Measurements from ENCODE around the gene VASP. TPM values are rescaled to one million over a fixed set of nuclear protein-coding genes. Genes with fewer than 3 reads are reported as not detected.

Gene VASP
- total RNA-seq, 4 donors from 2014 or later: 172 to 321 (median 210) TPM

DNA sequence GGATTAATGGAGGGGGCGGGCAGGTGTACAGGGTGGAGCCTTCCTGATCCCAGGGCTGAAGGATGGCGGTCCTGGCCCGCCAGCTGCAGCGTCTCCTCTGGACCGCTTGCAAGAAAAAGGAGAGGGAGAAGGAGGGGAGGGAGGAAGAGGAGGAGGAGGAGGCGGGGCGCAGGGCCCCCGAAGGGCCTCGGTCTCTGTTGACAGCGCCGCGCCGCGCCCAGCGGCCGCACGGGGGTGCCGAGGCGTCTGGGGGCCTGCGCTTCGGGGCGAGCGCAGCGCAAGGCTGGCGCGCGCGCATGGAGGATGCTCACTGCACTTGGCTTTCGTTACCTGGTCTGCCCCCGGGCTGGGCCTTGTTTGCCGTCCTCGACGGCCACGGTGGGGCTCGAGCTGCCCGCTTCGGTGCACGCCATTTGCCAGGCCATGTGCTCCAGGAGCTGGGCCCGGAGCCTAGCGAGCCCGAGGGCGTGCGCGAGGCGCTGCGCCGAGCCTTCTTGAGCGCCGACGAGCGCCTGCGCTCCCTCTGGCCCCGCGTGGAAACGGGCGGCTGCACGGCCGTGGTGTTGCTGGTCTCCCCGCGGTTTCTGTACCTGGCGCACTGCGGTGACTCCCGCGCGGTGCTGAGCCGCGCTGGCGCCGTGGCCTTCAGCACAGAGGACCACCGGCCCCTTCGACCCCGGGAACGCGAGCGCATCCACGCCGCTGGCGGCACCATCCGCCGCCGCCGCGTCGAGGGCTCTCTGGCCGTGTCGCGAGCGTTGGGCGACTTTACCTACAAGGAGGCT lies 8.7 kb upstream of the VASP start, which contains the start of gene PPM1N:
PPM1N (plus strand) TSS at position 33 of the 785 bp plus-strand sequence; CDS start at position 63, 30 bp downstream.
- intact Hi-C loops (cut with DNase I): no loop called here
- no peaks in the 10 kb centered on the region for H3K36me3 ChIP-seq
- TF ChIP-seq, protein P1, sequence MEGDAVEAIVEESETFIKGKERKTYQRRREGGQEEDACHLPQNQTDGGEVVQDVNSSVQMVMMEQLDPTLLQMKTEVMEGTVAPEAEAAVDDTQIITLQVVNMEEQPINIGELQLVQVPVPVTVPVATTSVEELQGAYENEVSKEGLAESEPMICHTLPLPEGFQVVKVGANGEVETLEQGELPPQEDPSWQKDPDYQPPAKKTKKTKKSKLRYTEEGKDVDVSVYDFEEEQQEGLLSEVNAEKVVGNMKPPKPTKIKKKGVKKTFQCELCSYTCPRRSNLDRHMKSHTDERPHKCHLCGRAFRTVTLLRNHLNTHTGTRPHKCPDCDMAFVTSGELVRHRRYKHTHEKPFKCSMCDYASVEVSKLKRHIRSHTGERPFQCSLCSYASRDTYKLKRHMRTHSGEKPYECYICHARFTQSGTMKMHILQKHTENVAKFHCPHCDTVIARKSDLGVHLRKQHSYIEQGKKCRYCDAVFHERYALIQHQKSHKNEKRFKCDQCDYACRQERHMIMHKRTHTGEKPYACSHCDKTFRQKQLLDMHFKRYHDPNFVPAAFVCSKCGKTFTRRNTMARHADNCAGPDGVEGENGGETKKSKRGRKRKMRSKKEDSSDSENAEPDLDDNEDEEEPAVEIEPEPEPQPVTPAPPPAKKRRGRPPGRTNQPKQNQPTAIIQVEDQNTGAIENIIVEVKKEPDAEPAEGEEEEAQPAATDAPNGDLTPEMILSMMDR (IDR thresholded peaks at IDR 0.05): peak in 1 of 3 experiments; percentile 5
- TF ChIP-seq POLR2AphosphoS5 (IDR thresholded peaks at IDR 0.05): no peak
- 5% methylated on average over 38 of the region's 89 CpGs for WGBS
- H3K27me3 ChIP-seq: peaks cover 0 to 37% (median 4%) of the 10 kb centered on the region in 4 donors
- H3K27ac ChIP-seq (replicated peaks in 1 of 4): peak within 1 kb of the TSS; percentile 36 to 68 (median 42)
- no peaks in the 10 kb centered on the region for H3K9me3 ChIP-seq
- H3K4me1 ChIP-seq: peaks cover 30 to 49% (median 45%) of the 10 kb centered on the region in 4 donors
- no peak for DNase-seq (ENCODE audit: extremely low spot score)
- H3K4me3 ChIP-seq: peak within 1 kb of the TSS; percentile 77 to 84 (median 82)

DNA sequence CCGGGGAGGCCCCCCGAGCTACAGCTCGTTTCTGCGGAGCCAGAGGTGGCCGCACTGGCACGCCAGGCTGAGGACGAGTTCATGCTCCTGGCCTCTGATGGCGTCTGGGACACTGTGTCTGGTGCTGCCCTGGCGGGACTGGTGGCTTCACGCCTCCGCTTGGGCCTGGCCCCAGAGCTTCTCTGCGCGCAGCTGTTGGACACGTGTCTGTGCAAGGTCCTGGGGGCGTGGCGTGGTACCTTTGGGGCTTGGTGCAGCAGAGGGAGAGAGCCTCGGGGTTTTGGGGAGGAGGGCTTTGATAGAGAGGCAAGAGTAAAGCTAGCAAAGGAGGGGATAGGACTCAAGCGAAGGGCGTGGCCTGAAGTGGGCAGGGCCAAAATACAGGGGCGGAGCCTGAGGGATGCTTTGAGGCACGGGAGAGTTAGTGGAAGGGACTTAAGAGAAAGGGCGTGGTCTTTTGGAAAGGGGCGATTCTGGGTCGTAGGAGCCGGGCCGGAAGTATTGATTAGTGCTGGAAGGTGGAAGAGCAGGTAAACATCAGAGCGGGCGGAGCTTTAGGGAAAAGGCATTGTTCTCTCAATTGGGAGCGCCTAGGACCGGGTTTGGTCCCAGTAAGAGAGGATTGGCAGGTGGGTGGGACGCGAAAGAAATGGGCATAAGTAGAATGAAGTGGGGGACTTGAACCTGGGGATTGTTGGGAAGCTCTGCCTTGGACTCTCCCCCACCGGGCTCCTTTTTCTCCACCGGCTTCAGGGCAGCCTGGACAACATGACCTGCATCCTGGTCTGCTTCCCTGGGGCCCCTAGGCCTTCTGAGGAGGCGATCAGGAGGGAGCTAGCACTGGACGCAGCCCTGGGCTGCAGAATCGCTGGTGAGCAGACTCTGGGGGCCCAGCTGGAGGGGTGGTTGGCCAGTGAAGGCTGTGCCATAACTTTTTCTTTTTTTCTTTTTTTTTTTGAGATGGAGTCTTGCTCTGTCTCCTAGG lies 7.8 kb upstream of the VASP start:
- H3K27me3 ChIP-seq: peaks cover 0 to 37% (median 4%) of the 10 kb centered on the region in 4 donors
- no peaks in the 10 kb centered on the region for H3K36me3 ChIP-seq
- no peak for DNase-seq (ENCODE audit: extremely low spot score)
- intact Hi-C loops (cut with DNase I): no loop called here
- H3K4me3 ChIP-seq: peak overlapping the region; percentile 18 to 48 (median 32)
- peaks cover 30 to 45% (median 40%) of the 10 kb centered on the region in 4 donors for H3K4me1 ChIP-seq
- H3K27ac ChIP-seq (replicated peaks in 1 of 4): no peak overlapping the region
- 10% methylated on average over 35 of the region's 37 CpGs for WGBS
- no peaks in the 10 kb centered on the region for H3K9me3 ChIP-seq
- TF ChIP-seq POLR2AphosphoS5 (IDR thresholded peaks at IDR 0.05) (no peak), EP300 (IDR thresholded peaks at IDR 0.05) (no peak), POLR2A (IDR thresholded peaks at IDR 0.05; ENCODE audit: low read depth) (no peak)
- TF ChIP-seq, protein P1 (IDR thresholded peaks at IDR 0.05): no peak

DNA sequence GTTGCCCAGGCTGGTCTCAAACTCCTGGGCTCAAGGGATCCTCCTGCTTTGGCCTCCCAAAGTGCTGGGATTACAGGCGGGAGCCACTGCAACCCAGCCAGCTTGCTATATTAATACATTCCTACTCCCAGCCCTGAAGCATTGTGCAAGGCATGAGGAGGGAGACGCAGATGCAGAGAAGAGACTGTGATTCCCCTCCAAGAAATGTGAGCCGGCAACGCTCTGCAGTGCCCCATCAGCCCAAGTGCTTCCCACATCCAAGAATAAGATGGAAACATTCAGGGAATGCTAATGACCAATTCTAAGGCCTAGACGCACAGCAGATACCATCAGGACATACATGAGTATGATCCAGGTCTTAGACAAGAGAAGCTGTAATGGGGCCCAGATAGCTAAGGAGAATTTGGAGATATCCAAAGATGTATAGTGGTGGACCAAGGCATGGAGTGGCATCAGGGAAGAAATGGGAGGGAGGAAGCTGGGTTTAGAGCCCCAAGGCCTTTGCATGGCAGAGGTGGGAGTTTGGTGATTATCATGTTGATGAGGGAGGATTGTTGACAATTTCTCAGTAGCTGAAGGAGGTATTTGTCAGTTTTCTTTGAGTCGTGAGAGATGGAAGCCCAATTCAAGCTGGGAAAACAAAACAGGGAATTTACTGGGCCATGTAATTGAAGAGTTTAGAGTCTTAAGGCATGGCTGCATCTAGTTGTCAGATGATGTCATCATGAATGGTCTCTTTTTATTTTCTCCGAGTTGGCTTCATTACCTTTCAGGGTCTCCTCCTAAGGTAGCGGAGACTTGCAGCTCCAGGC lies 6.2 kb upstream of the VASP start:
- Histone ChIP-seq H3K36me3 (no peaks in the 10 kb centered on the region), H3K9me3 (no peaks in the 10 kb centered on the region), H3K27me3 (peaks cover 0 to 37% (median 4%) of the 10 kb centered on the region in 4 donors), H3K27ac (replicated peaks in 1 of 4) (no peak overlapping the region), H3K4me3 (no peak overlapping the region), H3K4me1 (peaks cover 26 to 44% (median 40%) of the 10 kb centered on the region in 4 donors)
- WGBS: 88% methylated on average over 8 of the region's 8 CpGs
- intact Hi-C loops (cut with DNase I): no loop called here
- no peak for TF ChIP-seq EP300 (IDR thresholded peaks at IDR 0.05)
- DNase-seq (ENCODE audit: extremely low spot score): no peak

DNA sequence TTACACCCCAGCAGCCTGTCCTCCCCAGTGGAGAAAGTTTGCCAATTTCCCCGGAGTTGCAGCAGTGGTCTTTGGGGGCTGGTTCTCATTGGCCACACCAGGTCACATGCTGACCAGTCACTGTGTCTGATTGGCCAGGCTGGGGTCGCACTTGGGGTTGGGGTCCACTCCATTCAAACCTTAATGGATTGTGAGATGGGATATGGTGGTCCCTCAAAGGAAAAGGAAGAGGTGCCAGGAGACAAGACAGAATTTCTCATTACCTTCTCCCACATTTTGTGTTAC lies 5.6 kb upstream of the VASP start:
- DNase-seq (ENCODE audit: extremely low spot score): no peak
- Histone ChIP-seq H3K4me3 (no peak overlapping the region), H3K27me3 (peaks cover 0 to 37% (median 5%) of the 10 kb centered on the region in 4 donors), H3K27ac (replicated peaks in 1 of 4) (no peak overlapping the region), H3K9me3 (no peaks in the 10 kb centered on the region), H3K36me3 (no peaks in the 10 kb centered on the region), H3K4me1 (peaks cover 21 to 43% (median 37%) of the 10 kb centered on the region in 4 donors)
- 64% methylated on average over 2 of the region's 2 CpGs for WGBS
- intact Hi-C loops (cut with DNase I): no loop called here
- TF ChIP-seq, protein P1 (IDR thresholded peaks at IDR 0.05): no peak
- TF ChIP-seq POLR2AphosphoS5 (IDR thresholded peaks at IDR 0.05) (no peak), EP300 (IDR thresholded peaks at IDR 0.05) (no peak), POLR2A (IDR thresholded peaks at IDR 0.05; ENCODE audit: low read depth) (no peak)
